GM12873 (cell line): ENCODE results near the gene UXT.

Source experiments
- CTCF ChIP-seq: IDR thresholded peaks from 2 replicates; pipeline ENCODE4 v1.5.1; 2012; ENCODE audit warnings: low read depth, mild to moderate bottlenecking, moderate library complexity, low read length, control low read depth; ENCODE audit not compliant: insufficient read depth; ENCODE audit errors: missing control alignments

UXT gene

GRCh38 chrX:47651043-47651905 is 7.7 kb downstream of the UXT start:
- no peak for TF ChIP-seq CTCF

GRCh38 chrX:47650164-47651042 is 8.6 kb downstream of the UXT start, which contains the start of gene ELK1:
Gene ELK1 (minus strand): TSS chrX:47650563. CDS start chrX:47641441, 9,122 bp downstream.
- TF ChIP-seq CTCF: no peak

- TF ChIP-seq CTCF: no peak
Observed at GRCh38 chrX:47649781-47650163, 9.2 kb downstream of the UXT start.

- no peak for TF ChIP-seq CTCF
Observed at GRCh38 chrX:47649271-47649670, 9.7 kb downstream of the UXT start.

- TF ChIP-seq CTCF: no peak
Observed at GRCh38 chrX:47648376-47648775, 10.6 kb downstream of the UXT start.

- TF ChIP-seq CTCF: no peak
Observed at GRCh38 chrX:47646636-47647035, 12.3 kb downstream of the UXT start.

- TF ChIP-seq CTCF: no peak
Observed at GRCh38 chrX:47645530-47645929, 13.4 kb downstream of the UXT start.
